Measurements from ENCODE around the gene CREB5.
"Not testable (repeated sequence)": the region's sequence is repeated elsewhere in the genome, so short reads cannot be mapped to it uniquely, and the experiment has no call there.

The CREB5 gene

GRCh38 chr7:28550580-28551186 is 138.4 kb downstream of the CREB5 start:
- no peak for DNase-seq (ENCODE audit: low read depth in 2 of 2)

GRCh38 chr7:28551331-28551730 is 139.0 kb downstream of the CREB5 start:
- no peak for DNase-seq (ENCODE audit: low read depth in 2 of 2)

DNA sequence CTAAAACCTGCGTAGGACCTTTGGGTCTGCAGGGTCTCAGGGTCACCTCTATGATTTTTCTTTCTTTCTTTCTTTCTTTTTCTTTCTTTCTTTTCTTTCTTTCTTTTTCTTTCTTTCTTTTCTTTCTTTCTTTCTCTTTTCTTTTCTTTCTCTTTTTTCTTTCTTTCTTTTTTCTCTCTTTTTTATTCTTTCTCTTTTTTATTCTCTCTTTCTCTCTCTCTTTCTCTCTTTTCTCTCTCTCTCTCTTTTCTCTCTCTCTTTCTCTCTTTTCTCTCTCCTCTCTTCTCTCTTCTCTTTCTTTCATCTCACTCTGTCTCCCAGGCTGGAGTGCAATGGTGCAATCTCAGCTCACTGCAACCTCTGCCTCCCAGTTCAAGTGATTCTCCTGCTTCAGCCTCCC is 139.4 kb downstream of the CREB5 start:
- not testable (repeated sequence) for DNase-seq (ENCODE audit: low read depth in 2 of 2)

DNA sequence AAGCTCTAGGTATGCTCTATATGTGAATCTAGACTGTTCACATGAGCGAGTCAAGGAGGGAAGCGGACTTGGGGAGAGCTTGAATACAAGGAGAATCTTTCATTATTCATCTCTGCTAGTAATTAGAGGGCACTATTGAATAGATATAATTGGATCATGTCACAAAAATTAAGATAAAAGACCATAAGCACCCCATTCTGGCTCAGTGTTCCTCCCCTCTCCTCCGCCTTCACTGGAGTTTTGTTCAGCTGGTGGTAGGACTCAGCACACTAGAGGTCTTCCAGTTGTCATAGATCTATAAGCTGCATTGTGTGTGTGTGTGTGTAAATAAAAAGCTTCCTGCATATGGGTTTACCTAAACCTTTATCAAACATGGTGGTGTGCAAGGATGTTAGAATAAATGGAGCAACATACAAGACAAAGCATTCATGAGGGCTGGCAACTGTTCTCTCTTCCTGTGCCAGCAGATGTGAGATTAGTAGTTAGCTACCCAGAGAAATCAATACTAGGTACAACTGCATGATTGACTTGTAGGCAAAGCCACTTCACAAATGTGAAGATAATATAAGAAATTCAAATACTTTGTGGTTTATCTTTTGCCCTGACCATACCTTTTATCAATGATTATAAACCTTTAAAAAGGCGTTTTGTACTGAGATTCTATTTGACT is 142.6 kb downstream of the CREB5 start:
- DNase-seq (ENCODE audit: low read depth in 2 of 2), result no peak

GRCh38 chr7:28556025-28556424 is 143.7 kb downstream of the CREB5 start:
- DNase-seq (ENCODE audit: low read depth in 2 of 2), result no peak

DNA sequence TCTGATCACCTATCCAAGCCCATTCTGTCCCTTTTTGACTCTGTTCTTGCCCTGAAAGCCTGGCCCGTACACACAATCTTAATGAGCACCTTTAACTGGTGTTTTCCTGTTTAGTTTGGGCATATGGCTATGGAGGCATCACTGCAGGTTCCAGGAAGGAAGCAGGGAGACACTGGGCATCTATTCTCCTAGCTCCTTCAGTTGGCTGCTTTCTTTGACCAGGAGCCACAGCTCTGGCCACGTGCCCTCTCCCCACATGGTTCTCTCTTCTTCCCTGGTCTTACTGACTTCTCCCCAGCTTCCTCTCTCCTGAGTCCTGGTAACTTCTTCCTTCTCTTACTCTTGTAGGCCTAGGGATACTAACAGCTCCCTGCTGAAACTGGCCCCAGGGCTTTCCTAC is 144.4 kb downstream of the CREB5 start:
- no peak for DNase-seq (ENCODE audit: low read depth in 2 of 2)

GRCh38 chr7:28558236-28558635 is 145.9 kb downstream of the CREB5 start:
- DNase-seq (ENCODE audit: low read depth in 2 of 2), result no peak

DNA sequence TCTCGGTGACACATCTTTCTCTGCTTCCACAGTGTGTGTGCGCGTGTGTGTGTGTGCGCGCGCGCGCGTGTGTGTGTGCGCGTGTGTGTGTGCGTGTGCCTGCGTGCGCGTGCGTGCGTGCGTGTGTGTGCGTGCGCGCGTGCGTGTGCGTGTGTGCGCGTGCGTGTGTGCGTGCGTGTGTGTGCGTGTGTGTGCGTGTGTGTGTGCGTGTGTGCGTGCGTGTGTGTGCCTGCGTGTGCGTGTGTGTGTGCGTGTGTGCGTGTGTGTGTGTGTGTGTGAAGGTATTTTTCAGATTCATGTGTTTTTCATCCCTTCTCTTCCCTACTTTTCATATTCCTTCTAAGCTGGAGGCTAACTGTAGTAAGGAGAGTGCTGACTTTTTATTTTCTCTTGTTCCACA is 148.4 kb downstream of the CREB5 start:
- DNase-seq (ENCODE audit: low read depth in 2 of 2), result no peak

- DNase-seq (ENCODE audit: low read depth in 2 of 2), result no peak
Observed at GRCh38 chr7:28564033-28564432, 151.7 kb downstream of the CREB5 start.

DNA sequence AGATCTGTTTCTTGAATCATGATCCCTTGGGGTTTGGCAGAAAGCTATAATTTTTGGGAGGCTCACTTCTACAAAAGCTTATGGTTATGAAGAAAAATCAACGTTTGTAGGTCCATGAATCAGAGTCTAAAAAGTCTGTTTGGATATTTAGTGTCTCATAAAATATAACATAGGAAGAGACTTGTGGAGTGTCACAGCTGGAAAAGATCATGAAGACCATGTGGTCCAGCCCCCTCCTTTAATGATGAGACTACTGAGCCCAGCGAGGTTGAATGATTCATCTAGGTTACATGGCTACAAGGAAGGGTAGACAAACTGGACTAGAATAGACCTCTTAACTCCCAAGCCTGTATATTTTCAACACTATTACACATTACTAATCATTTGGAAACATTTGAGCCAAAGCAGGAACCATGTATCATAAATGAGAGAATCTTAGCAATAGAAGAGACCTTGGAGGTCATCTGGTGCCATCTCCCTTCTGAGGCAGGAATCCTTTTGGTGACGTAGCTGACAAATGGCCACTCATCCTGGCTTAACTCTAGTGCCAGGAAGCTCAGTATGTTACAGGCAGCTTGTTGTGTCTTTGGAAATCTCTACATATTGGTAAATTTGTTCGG is 152.5 kb downstream of the CREB5 start:
- DNase-seq (ENCODE audit: low read depth in 2 of 2), result no peak

DNA sequence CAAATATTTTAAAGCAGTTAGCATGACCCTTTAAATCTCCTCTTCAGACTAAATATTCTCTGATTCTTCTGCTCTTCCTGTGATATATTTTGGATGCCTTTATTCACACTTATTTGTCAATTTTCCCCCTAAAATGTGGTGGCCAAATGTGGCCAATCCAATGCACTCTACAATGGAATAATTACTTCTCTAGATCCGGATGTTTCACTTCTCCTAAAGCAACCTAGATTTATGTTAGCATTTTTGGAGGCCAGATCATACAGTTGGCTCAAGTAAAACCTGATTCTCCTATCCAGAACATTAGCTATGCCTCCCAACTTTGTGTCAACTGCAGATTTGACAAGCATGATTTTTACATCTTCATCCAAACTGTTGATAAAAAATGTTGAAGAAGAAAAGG is 153.7 kb downstream of the CREB5 start:
- DNase-seq (ENCODE audit: low read depth in 2 of 2), result no peak

DNA sequence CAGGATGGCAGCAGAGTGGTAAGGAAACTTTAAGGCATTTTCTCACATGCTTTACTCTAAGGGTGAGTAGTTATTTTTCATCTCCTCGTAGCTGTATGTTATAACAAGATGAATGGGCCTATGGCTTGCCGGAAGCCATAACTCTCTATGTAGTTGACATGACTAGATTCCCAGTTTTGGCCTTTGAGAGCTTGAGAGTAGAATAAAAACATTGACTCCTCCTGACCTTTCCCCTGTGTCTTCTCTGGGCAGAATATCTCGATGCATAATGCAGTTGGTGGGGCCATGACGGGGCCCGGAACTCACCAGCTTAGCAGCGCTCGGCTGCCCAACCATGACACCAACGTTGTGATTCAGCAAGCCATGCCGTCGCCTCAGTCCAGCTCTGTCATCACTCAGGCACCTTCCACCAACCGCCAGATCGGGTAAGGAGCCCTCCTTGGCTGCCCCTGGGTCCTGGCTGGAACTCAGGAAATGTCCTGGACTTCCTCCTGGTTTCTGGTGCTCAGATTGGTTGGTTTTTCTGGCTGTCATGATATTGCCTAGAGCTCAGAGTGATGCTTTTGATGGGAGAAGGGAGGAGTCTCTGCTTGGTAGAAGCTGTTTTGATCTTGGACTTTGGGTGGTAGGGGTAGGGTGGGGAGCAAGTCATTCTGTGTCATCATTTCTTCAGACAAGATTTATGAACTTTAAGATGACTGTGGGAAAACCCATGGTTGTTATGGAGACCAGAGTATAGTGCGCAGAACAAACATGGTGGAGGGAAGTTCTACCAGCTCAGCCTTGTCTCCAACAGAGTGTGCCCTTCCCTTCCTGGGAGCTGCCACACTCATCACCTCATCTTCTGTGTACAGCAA is 158.0 kb downstream of the CREB5 start:
- no peak for DNase-seq (ENCODE audit: low read depth in 2 of 2)

- DNase-seq (ENCODE audit: low read depth in 2 of 2), result no peak
Observed at GRCh38 chr7:28570970-28571288, 158.6 kb downstream of the CREB5 start.

DNA sequence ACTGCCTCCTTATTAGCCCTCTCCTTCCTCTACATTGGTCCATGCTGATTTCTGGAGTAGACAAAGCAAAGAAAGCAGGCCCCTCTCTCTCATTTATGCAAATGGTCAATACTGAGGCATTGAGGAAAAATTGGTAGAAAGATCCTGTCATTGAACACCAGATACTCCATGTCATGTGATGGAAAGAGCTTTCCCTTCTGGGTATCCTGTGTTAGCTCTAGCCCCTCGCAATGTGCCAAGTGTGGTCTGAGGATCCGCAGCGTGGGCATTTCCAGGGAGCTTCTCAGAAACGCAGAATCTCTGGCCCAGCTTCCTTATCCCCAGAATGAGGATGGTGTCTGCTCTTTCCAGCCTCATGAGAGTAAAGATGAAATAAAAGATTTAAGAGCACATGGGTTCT is 159.1 kb downstream of the CREB5 start:
- no peak for DNase-seq (ENCODE audit: low read depth in 2 of 2)

DNA sequence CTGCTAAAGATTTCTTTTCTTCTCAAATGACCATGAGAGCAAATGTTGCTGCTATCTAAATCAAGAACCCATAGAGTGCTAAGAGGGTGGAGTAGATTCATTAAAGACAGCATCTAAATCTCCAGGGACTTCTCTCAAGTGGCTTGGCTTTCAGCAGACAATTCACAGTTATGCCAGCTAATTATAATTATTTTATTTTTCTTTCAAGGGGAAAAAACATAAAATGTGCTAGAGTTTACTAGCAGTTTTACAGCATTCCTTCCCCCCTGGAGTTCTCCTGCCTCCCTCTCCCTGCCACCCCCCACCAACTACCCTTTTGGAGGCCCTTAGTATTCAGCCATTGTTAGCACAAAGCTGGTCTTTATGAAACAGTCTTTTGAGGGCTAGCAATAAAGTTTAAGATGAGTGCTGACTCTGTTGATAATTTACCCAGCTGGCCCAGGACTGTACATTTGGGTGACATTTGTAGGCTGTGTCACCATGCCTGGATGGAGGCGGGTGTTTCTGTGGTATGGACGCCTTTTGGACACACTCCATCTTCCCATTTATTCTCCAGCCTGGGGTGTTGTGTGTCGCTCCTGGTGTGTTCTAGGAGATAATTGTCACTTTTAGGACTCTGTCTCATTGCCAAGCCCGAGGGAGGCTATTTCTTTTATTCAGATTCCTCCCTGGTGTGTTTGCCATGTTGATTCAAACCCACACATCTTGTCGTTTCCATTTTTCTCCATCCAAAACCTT is 160.2 kb downstream of the CREB5 start:
- DNase-seq (ENCODE audit: low read depth in 2 of 2), result no peak

GRCh38 chr7:28573059-28573553 is 160.8 kb downstream of the CREB5 start:
- DNase-seq (ENCODE audit: low read depth in 2 of 2), result no peak

- no peak for DNase-seq (ENCODE audit: low read depth in 2 of 2)
Observed at GRCh38 chr7:28573651-28574301, 161.5 kb downstream of the CREB5 start.

DNA sequence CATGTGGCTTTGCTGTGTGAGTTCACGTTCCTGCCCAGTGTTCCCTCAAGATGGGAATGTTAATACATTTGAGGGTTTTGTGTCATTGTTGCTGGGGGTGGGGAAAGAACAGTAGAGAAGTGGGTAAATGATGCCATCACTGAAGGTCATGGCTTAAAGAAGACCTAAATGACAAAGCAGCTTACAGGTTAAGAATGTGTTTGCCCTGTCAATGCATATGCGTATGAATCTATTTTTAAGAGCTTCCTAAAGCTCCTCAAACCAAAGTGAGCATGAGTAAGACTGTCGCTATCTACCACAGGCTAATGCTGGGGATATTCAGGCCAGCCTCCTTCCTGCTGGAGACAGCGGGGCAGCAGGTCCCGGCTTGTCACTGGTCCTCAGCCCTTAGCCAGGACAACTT is 162.9 kb downstream of the CREB5 start:
- DNase-seq (ENCODE audit: low read depth in 2 of 2), result no peak

- no peak for DNase-seq (ENCODE audit: low read depth in 2 of 2)
Observed at GRCh38 chr7:28576656-28577055, 164.3 kb downstream of the CREB5 start.

DNA sequence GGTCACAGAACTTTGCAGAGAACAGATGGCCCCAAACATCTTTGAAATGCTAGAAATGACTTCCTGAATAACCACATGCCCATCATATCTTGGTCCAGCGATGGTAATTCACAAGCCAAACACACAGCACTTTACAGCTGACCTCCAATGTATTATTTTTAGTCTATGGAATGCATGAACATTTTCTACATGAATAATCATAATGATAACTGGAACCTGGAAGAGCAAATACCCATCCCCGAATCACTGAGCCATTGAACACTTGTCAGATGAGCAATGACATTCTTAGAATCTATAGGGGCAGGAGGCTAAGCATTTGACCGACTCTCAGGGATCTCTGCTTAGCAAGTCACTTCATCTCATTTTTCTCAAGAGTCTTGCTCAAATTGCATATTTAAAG is 167.3 kb downstream of the CREB5 start:
- DNase-seq (ENCODE audit: low read depth in 2 of 2), result no peak

DNA sequence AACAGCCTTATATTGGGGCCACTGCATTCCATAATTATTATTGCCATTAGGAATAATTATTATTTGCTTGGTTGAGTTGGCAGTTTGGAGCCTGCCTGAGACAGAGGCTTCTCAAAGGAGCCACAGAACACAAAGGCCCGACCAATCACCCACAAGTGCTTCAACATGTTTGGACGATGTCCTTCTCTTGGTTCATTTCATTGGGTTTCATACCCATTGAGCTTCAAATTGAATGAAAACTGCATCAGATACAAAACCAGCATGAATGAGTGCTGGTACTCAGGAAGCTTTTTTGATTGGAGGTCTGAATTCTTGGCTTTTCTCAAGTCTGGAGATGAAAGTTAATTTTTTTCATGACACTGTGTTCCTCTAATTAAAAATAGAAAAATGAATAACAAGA is 168.3 kb downstream of the CREB5 start:
- no peak for DNase-seq (ENCODE audit: low read depth in 2 of 2)

All from stimulated activated CD4-positive, alpha-beta T cell treated with anti-CD3 and anti-CD28 coated beads, Interleukin-4, amount 100 ng/mL, for 48 hours (primary cell).